Stimulated activated CD4-positive, alpha-beta T cell treated with anti-CD3 and anti-CD28 coated beads, Interleukin-4, amount 100 ng/mL, for 1 hour (primary cell): Measurements from ENCODE around the gene SYTL2.
"Not testable (repeated sequence)": the region's sequence is repeated elsewhere in the genome, so short reads cannot be mapped to it uniquely, and the experiment has no call there.

ENCODE experiments used
- DNase-seq: peaks from one replicate; pipeline ENCODE4 v3.0.0-alpha.2; 2020

SYTL2 gene

GRCh38 chr11:85685125-85685819, 125.7 kb downstream of the SYTL2 start:
- no peak for DNase-seq

GRCh38 chr11:85682330-85683305, 128.3 kb downstream of the SYTL2 start:
- peak; percentile 73 for DNase-seq

DNA sequence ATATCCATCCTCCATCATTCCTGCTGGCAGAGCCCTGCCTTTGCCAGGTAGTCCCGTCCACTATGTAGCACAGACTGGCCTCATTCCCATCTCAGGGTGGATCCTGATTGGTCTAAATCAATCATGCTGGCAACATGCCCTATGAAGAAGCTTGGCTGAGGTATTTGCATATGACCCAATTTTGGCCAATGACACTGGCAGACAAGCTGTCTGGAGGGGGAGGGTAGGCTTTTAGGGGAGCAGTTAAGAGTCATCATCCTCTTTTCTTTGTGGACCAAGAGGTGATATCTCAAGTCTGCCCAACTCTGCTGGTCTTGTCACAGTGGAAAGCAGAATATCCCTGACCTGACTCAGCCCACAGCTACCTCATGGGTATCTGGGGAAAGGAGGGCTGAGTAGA, 130.0 kb downstream of the SYTL2 start:
- DNase-seq: no peak

DNA sequence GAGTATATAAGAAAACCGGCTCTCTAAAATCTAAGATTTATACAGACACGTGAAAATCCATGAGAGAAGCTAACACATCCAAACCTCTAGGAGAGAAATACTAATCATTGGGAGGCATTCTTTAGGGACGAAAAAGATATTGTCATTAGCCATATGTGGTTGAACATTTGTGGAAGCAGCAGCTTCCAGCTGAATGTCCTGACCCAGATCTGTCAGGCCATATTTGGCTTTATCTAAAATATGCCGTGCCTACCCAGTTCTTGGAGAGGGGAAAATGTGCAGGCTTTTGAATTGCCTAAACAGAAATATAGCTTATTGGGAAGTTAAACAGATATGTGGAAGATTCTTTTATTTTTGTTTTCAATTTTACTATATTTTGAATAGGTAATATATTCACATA, 131.4 kb downstream of the SYTL2 start:
- DNase-seq: no peak

DNA sequence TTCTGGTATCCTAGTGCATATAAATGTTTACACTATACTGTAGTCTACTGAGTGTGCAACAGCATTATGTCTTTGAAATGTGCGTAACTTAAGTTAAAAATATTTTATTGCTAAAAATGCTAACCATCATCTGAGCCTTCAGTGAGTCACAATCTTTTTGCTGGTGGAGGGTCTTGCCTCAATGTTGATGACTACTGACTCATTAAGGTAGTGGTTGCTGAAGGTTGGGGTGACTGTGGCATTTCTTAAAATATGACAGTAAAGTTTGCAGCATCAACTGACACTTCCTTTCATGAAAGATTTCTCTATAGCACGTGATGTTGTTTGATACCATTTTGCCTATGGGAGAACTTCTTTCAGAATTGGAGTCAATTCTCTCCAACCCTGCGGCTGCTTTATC, 137.5 kb downstream of the SYTL2 start:
- DNase-seq: no peak

- no peak for DNase-seq
Measured at GRCh38 chr11:85672105-85672902, 138.6 kb downstream of the SYTL2 start.

DNA sequence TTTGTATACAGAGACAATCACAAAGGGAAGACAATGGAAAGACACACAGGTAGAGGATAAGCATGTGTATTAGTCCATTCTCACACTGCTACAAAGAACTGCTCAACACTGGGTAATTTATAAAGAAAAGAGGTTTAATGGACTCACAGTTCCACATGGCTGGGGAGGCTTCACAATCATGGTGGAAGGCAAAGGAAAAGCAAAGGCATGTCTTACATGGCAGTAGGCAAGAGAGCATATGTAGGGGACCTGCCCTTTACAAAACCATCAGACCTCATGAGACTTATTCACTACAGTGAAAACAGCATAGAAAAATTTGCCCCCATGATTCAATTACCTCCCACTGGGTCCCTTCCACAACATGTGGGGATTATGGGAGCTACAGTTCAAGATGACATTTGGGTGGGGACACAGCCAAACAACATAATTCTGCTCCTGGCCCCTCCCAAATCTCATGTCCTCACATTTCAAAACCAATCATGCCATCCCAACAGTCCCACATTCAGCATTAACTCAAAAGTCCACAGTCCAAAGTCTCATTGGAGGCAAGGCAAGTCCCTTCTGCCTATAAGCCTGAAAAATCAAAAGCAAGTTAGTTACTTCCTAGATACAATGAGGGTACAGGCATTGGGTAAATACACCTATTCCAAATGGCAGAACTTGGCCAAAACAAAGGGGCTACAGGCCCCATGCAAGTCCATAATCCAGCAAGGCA, 139.8 kb downstream of the SYTL2 start:
- not testable (repeated sequence) for DNase-seq

- DNase-seq: no peak
Measured at GRCh38 chr11:85668157-85668556, 142.8 kb downstream of the SYTL2 start.

- DNase-seq: no peak
Measured at GRCh38 chr11:85666687-85667086, 144.3 kb downstream of the SYTL2 start.

DNA sequence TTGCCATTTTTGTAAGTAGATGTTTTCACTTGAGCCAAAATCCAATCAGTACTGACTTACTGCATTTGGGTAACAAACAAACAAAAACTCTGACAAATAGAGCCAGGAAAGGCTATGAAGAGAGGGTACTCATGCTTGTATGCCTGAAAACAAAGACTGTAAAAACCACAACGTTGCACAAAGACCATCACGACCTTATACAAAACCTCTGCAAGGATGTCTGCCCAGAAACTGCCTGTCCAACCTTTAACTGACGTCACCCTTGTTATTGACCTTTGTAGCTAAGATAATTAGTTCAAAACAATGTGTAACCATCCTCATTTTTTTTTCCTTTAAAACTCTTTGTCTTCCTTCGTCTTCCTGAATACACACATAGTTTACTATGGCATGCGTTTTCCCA, 145.2 kb downstream of the SYTL2 start:
- no peak for DNase-seq

DNA sequence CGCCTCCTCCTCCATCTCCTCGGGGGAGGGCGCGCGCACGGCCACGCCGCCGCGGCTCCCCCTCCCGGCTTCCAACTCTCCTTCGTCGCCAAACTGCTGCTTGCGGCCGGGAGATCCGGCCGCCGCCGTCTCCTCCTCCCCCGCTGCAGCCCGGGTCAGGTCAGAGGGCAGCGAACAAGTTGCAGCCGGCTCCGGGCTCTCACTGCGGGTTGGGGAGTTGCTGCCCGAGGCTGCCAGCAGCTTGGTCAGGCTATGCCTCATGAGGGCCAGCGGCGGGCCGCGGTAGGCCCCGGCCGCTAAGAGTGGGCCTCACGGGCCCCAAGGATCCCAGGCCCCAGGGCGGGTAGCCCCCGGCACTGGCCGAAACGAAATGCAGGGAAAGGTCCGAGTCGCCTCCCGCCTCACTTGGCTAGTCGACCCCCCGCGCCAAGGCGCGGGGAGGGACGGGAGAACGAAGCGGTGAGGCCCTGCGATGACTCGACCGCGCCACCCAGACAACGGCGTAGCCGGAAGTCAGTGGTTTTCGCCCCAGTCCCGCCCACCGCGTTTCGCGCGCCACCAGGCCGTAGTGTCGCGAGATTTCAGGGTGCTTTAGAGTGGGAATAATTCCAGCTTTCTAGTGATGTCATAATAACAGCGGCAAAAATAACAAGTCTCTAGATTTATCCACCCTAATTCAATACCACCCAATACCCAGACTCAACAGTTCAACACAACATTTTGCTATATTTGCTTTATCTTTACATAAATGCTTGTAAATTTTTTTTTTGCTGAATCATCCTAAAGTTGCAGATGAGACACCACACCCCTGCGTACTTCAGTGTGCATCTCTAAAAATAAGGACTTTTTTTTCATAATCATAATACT, 146.1 kb downstream of the SYTL2 start, which contains the start of gene CREBZF:
TSS of gene CREBZF (minus strand) at position 515 of the 867 bp plus-strand sequence. CDS start at position 261, 254 bp downstream.
- DNase-seq: peak; percentile 93

DNA sequence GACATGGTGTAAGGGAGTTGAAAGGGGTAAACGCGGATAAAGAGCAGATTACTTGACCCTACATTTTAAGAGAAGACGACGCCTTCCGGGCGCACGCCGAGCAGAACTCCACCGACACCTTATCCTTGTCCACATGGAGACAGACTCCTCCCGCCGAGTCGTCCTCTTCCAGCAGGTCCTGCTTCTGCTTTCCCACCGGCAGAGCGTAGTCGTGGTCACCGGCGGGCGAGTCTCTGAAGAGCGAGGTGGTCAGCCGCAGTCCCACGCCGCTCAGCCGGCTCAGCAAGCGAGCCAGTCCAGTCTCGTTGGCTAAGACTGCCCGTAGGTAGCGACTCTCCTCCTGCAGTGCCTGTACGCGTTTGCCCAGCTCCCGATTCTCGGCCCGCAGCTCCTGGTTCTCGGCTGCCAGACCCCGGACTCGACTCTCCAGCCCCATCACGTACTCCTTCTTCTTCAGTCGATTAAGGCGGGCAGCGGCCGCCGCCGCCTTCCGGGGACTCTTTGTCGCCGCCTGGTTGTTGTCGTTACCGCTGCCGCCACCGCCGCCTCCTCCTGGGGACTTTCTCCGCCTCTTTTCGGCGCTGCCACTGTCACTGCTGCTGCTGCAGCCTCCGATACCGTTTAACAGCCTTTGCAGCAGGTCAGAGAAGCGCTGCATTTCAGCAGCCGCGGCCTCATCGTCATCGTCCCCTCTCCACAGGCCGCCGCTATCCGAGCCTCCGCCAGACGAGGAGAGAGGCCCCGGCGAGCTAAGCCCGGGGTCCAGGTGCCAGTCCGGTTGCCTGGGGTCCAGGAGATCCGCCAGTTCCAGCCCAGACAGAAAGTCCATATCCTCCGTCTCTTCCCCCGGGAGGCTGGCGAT, 147.0 kb downstream of the SYTL2 start:
- peak; percentile 89 for DNase-seq

- no peak for DNase-seq
Measured at GRCh38 chr11:85663080-85663752, 147.7 kb downstream of the SYTL2 start.

GRCh38 chr11:85661972-85662664, 148.8 kb downstream of the SYTL2 start:
- no peak for DNase-seq

DNA sequence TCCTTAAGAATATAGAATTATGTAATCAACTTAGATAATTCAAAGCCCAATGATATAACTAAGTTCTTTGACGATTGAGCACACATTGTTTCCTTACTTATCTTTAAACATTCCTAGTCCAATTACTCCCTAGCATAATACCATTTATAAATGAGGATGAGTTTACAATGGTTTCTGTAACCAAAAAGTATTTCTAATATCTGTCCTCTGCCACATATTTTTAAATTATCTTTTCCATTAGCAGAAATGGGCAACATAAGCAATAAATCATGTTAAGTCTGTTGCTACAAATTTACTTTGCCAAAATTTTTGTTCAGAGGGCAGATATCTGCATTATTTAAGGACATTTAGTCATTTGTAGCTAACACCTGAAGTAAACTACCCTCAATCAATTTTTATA, 152.8 kb downstream of the SYTL2 start:
- no peak for DNase-seq

DNA sequence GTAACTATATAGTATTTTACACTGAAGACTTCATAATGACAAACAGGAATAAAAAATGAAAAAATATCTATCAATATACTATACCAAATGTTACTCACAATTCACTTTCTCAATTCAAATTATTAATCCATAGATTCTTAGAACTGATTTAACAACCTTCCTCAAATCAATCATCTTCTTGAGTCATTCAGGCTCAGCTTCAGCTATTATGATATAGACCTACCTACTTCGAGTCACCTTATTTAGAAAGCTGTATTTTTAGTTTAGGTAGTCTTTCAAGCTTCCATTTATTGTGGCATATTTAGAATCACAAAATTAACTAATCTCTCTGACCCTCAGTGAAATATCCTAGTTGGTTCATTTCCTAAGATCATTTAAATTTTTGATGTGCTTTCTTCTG, 154.2 kb downstream of the SYTL2 start:
- DNase-seq: no peak

DNA sequence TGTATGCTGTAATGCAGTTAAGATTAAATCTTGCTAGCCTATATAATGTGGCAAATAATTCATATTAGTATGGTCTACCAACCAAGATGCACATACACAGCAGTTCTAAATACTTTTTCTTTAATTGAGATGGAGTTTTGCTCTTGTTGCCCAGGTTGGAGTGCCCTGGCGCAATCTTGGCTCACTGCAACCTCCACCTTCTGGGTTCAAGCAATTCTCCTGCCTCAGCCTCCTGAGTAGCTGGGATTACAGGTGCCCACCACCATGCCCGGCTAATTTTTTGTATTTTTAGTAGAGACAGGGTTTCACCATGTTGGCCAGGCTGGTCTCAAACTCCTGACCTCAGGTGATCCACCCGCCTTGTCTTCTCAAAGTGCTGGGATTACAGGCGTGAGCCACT, 156.6 kb downstream of the SYTL2 start:
- DNase-seq: not testable (repeated sequence)

GRCh38 chr11:85652786-85653447, 158.0 kb downstream of the SYTL2 start:
- no peak for DNase-seq

- DNase-seq: no peak
Measured at GRCh38 chr11:85651118-85651517, 159.8 kb downstream of the SYTL2 start.
